Neural cell (in vitro differentiated cells): ENCODE data around the gene CTF1.

Experiments
- POLR2AphosphoS5 ChIP-seq: IDR thresholded peaks from 2 replicates; pipeline ENCODE4 v1.6.1; 2012
- RAD21 ChIP-seq: fragments of 450-650 bp; conservative IDR thresholded peaks from 2 replicates; pipeline ENCODE4 v1.6.1; 2014; ENCODE audit warnings: antibody characterized with exemption, mild to moderate bottlenecking, moderate library complexity
- SMC3 ChIP-seq: fragments of 450-650 bp; conservative IDR thresholded peaks from 2 replicates; pipeline ENCODE4 v1.6.1; 2014; ENCODE audit warnings: antibody characterized with exemption, mild to moderate bottlenecking, moderate library complexity; ENCODE audit not compliant: poor library complexity
- TF ChIP-seq, protein P1 (sequence below): fragments of 450-650 bp; IDR thresholded peaks from 2 replicates; pipeline ENCODE4 v1.5.1; 2014; ENCODE audit warnings: antibody characterized with exemption, mild to moderate bottlenecking, moderate library complexity; ENCODE audit not compliant: poor library complexity, severe bottlenecking
- TF ChIP-seq, protein P2 (sequence below): IDR thresholded peaks from 2 replicates; pipeline ENCODE4 v1.6.1; 2012; ENCODE audit warnings: borderline replicate concordance

DNA sequence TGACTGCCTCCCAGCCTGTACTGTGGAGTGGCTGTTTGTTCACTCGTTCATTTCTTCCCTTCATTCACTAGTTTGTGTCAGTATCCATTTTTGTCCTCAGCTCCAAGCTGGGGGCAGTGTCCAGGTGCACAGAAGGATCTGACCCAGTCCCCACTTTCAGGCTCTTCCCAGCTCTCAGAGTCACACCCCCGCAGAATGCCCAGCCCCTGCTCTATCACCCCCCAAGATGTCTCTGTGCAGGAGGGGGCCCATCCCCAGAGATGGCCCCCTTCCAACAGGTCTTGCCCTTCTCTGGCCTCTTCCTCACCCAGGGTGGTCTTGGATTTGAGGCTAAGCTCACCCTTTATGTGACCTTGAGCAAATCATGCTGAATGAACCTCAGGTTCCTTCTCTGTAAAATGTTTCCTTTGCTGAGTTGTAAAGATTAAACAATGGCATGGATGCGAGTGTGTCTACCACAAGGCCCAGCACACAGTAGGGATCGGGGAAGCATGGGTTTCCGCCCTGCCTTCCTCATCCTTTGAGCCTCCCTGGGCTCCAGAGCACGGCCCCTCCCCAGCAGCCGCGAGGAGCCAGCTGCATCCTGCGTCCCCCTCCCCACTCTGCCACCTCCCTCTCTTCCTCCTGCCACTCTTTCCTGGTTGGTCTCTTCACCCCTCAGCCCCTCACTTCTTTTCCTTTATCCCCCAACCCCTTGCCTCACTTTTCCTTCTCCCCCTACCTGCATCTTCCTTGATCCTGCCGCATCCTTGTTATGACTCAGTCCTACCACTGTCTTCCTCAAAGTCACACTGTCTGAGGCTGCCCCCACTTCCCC, 29.8 kb downstream of the CTF1 start:
- TF ChIP-seq POLR2AphosphoS5 (no peak), SMC3 (no peak), RAD21 (no peak)
- TF ChIP-seq, protein P1, sequence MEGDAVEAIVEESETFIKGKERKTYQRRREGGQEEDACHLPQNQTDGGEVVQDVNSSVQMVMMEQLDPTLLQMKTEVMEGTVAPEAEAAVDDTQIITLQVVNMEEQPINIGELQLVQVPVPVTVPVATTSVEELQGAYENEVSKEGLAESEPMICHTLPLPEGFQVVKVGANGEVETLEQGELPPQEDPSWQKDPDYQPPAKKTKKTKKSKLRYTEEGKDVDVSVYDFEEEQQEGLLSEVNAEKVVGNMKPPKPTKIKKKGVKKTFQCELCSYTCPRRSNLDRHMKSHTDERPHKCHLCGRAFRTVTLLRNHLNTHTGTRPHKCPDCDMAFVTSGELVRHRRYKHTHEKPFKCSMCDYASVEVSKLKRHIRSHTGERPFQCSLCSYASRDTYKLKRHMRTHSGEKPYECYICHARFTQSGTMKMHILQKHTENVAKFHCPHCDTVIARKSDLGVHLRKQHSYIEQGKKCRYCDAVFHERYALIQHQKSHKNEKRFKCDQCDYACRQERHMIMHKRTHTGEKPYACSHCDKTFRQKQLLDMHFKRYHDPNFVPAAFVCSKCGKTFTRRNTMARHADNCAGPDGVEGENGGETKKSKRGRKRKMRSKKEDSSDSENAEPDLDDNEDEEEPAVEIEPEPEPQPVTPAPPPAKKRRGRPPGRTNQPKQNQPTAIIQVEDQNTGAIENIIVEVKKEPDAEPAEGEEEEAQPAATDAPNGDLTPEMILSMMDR, result no peak
- TF ChIP-seq, protein P2, sequence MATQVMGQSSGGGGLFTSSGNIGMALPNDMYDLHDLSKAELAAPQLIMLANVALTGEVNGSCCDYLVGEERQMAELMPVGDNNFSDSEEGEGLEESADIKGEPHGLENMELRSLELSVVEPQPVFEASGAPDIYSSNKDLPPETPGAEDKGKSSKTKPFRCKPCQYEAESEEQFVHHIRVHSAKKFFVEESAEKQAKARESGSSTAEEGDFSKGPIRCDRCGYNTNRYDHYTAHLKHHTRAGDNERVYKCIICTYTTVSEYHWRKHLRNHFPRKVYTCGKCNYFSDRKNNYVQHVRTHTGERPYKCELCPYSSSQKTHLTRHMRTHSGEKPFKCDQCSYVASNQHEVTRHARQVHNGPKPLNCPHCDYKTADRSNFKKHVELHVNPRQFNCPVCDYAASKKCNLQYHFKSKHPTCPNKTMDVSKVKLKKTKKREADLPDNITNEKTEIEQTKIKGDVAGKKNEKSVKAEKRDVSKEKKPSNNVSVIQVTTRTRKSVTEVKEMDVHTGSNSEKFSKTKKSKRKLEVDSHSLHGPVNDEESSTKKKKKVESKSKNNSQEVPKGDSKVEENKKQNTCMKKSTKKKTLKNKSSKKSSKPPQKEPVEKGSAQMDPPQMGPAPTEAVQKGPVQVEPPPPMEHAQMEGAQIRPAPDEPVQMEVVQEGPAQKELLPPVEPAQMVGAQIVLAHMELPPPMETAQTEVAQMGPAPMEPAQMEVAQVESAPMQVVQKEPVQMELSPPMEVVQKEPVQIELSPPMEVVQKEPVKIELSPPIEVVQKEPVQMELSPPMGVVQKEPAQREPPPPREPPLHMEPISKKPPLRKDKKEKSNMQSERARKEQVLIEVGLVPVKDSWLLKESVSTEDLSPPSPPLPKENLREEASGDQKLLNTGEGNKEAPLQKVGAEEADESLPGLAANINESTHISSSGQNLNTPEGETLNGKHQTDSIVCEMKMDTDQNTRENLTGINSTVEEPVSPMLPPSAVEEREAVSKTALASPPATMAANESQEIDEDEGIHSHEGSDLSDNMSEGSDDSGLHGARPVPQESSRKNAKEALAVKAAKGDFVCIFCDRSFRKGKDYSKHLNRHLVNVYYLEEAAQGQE, result no peak
